WTC11 (cell line): ENCODE measurements around the gene CASR. TPM values are rescaled to one million over a fixed set of nuclear protein-coding genes. Genes with fewer than 3 reads are reported as not detected.

ENCODE experiments used
- ATAC-seq: fragments of 200-7000 bp; cut with Tn5 transposase; 2 replicates; pipeline ENCODE4 v1.10.0; 2021; ENCODE audit warnings: mild to moderate bottlenecking, moderate library complexity
- CTCF ChIA-PET: fragments of 300-600 bp; sonication (Branson Sonifier 250); formaldehyde crosslinking; loops from one replicate; lab custom pipeline; 2021; ENCODE audit warnings: antibody characterized with exemption; lab: Charles Lee
- POLR2A ChIA-PET: fragments of 350-600 bp; sonication (Branson Sonifier 250); formaldehyde crosslinking; loops from one replicate; lab custom pipeline; 2021; ENCODE audit warnings: antibody characterized with exemption; lab: Charles Lee
- DNase-seq: peaks from one replicate; pipeline ENCODE4 v3.0.0; 2021; ENCODE audit warnings: low spot score
- H3K27ac Mint-ChIP-seq: 2 replicates; pipeline ENCODE4 v1.8.0; 2021; ENCODE audit warnings: mixed read lengths
- H3K27me3 Mint-ChIP-seq: 2 replicates; pipeline ENCODE4 v1.8.0; 2021; ENCODE audit warnings: low read depth, mild to moderate bottlenecking, moderate library complexity, mixed read lengths
- H3K36me3 Mint-ChIP-seq: 2 replicates; pipeline ENCODE4 v1.8.0; 2021; ENCODE audit warnings: mixed read lengths
- H3K4me1 Mint-ChIP-seq: 2 replicates; pipeline ENCODE4 v1.8.0; 2022; ENCODE audit warnings: mixed read lengths
- H3K4me3 Mint-ChIP-seq: 2 replicates; pipeline ENCODE4 v1.8.0; 2021; ENCODE audit warnings: mild to moderate bottlenecking, moderate library complexity, mixed read lengths
- H3K9me3 Mint-ChIP-seq: 2 replicates; pipeline ENCODE4 v1.8.0; 2021; ENCODE audit warnings: mixed read lengths
- GRHL2 ChIP-seq: fragments of 250-450 bp; sonication (Bioruptor Pico); IDR thresholded peaks from 2 replicates; pipeline ENCODE4 v1.8.0; 2022; ENCODE audit warnings: mild to moderate bottlenecking, moderate library complexity; ENCODE audit not compliant: insufficient replicate concordance, severe bottlenecking
- IRF2 ChIP-seq: sonication (generic); formaldehyde crosslinking; IDR thresholded peaks from 2 replicates; pipeline ENCODE4 v1.8.0; 2022; ENCODE audit warnings: low read depth, missing genetic modification reagents, borderline replicate concordance
- KAT7 ChIP-seq: sonication (generic); formaldehyde crosslinking; IDR thresholded peaks from 2 replicates; pipeline ENCODE4 v1.8.1; 2023; ENCODE audit warnings: missing genetic modification reagents, mild to moderate bottlenecking, borderline replicate concordance
- NFE2L1 ChIP-seq: sonication (generic); formaldehyde crosslinking; IDR thresholded peaks from 2 replicates; pipeline ENCODE4 v1.8.1; 2023; ENCODE audit warnings: missing genetic modification reagents
- RORB ChIP-seq: fragments of 250-450 bp; sonication (Bioruptor Pico); IDR thresholded peaks from 2 replicates; pipeline ENCODE4 v1.9.0; 2021; ENCODE audit warnings: mild to moderate bottlenecking
- SOX15 ChIP-seq: fragments of 250-450 bp; sonication (Bioruptor Pico); IDR thresholded peaks from 2 replicates; pipeline ENCODE4 v1.9.0; 2021; ENCODE audit warnings: mild to moderate bottlenecking
- ZNF219 ChIP-seq: sonication (generic); formaldehyde crosslinking; IDR thresholded peaks from 2 replicates; pipeline ENCODE4 v1.8.0; 2023; ENCODE audit warnings: missing genetic modification reagents, mild to moderate bottlenecking, borderline replicate concordance
- ZNF423 ChIP-seq: fragments of 250-450 bp; sonication (Bioruptor Pico); IDR thresholded peaks from 2 replicates; pipeline ENCODE4 v2.1.2; 2022; ENCODE audit warnings: mild to moderate bottlenecking, moderate library complexity
- total RNA-seq: library from RNA; stranded (reverse); gene quantifications from 3 replicates; pipeline ENCODE4 v1.2.3, GENCODE V29; 2021
- TF ChIP-seq, protein P1 (sequence below): sonication (generic); formaldehyde crosslinking; IDR thresholded peaks from 2 replicates; pipeline ENCODE4 v1.8.1; 2023; ENCODE audit warnings: mild to moderate bottlenecking, missing genetic modification reagents, borderline replicate concordance
- TF ChIP-seq, protein P2 (sequence below): sonication (generic); formaldehyde crosslinking; IDR thresholded peaks from 2 replicates; pipeline ENCODE4 v1.8.0; 2023; ENCODE audit warnings: missing genetic modification reagents
- TF ChIP-seq, protein P3 (sequence below): fragments of 250-450 bp; sonication (Bioruptor Pico); conservative IDR thresholded peaks from 2 replicates; pipeline ENCODE4 v1.9.0; 2021; ENCODE audit warnings: mild to moderate bottlenecking
- TF ChIP-seq, protein P4 (sequence below): sonication (generic); formaldehyde crosslinking; IDR thresholded peaks from 2 replicates; pipeline ENCODE4 v1.8.1; 2023; ENCODE audit warnings: mild to moderate bottlenecking, missing genetic modification reagents, moderate library complexity
- TF ChIP-seq, protein P5 (sequence below): fragments of 250-450 bp; sonication (Bioruptor Pico); IDR thresholded peaks from 2 replicates; pipeline ENCODE4 v1.9.0; 2021; ENCODE audit warnings: mild to moderate bottlenecking
- TF ChIP-seq, protein P6 (sequence below): sonication (generic); formaldehyde crosslinking; IDR thresholded peaks from 2 replicates; pipeline ENCODE4 v1.8.1; 2022; ENCODE audit warnings: low read depth, mild to moderate bottlenecking, moderate library complexity, missing genetic modification reagents, borderline replicate concordance
- TF ChIP-seq, protein P7 (sequence below): sonication (generic); formaldehyde crosslinking; conservative IDR thresholded peaks from 2 replicates; pipeline ENCODE4 v1.8.1; 2022; ENCODE audit warnings: mild to moderate bottlenecking, missing genetic modification reagents
- TF ChIP-seq, protein P8 (sequence below): sonication (generic); formaldehyde crosslinking; IDR thresholded peaks from 2 replicates; pipeline ENCODE4 v1.8.1; 2023; ENCODE audit warnings: mild to moderate bottlenecking, missing genetic modification reagents
- TF ChIP-seq, protein P9 (sequence below): sonication (generic); formaldehyde crosslinking; IDR thresholded peaks from 2 replicates; pipeline ENCODE4 v1.8.1; 2022; ENCODE audit warnings: missing genetic modification reagents, borderline replicate concordance

Gene CASR
- total RNA-seq, 1 experiment from 2014 or later = 0.24 TPM

DNA sequence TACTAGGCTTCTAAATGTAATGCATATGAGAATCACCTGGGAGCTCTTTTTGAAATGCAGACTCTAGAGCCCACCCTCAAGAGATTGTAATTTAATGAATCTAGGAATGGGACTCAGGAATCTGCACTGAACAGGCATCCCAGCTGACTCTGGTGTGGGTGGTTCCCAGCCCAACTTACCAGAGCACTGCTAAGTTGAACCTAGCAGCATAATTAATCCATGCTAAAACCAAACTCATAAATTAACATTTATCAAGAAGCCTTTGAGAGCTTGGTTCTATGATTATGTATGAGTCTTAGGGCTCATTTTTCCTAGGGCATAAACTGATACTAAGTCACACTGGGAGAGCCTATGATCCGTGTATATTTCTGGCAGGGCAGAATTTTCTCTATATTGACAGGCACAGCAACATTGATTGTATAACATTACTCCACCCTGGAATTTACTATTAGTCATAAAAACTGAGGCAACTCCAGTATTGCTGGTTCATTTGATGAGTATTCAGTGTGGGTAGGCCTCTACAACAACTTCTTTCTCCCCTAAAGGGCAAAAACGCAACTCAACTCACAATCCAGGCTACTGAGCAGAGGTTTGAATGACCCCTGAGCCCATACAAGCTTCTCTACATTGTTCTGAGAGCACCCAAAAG, 130.9 kb downstream of the CASR start (continued):
- TF ChIP-seq, protein P1, sequence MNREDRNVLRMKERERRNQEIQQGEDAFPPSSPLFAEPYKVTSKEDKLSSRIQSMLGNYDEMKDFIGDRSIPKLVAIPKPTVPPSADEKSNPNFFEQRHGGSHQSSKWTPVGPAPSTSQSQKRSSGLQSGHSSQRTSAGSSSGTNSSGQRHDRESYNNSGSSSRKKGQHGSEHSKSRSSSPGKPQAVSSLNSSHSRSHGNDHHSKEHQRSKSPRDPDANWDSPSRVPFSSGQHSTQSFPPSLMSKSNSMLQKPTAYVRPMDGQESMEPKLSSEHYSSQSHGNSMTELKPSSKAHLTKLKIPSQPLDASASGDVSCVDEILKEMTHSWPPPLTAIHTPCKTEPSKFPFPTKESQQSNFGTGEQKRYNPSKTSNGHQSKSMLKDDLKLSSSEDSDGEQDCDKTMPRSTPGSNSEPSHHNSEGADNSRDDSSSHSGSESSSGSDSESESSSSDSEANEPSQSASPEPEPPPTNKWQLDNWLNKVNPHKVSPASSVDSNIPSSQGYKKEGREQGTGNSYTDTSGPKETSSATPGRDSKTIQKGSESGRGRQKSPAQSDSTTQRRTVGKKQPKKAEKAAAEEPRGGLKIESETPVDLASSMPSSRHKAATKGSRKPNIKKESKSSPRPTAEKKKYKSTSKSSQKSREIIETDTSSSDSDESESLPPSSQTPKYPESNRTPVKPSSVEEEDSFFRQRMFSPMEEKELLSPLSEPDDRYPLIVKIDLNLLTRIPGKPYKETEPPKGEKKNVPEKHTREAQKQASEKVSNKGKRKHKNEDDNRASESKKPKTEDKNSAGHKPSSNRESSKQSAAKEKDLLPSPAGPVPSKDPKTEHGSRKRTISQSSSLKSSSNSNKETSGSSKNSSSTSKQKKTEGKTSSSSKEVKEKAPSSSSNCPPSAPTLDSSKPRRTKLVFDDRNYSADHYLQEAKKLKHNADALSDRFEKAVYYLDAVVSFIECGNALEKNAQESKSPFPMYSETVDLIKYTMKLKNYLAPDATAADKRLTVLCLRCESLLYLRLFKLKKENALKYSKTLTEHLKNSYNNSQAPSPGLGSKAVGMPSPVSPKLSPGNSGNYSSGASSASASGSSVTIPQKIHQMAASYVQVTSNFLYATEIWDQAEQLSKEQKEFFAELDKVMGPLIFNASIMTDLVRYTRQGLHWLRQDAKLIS (CRISPR knock-in tag) = no peak
- TF ChIP-seq, all 79 proteins: peak for 0

DNA sequence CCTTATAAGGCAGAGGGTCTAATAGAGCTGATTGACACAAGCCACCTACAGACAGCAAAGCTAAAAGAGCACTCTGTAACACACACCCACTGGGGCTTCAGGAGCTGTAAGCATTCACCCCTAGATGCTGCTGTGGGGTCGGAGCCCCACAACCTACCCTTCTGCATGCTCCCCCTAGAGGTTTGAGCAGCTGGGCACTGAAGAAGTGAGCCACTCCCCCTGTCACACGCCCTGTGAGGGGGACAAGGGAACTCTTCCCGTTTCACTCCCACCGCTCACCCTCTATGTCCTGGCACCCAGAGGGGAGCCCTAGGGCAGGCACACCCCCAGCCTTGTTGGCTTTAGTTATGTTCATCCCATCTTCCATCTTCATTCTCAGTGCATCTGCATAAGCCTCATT, 132.2 kb downstream of the CASR start:
- ATAC-seq (peak; percentile 94), DNase-seq (peak; percentile 56)
- peaks cover 12% of the 10 kb centered on the region for H3K36me3 Mint-ChIP-seq
- CTCF ChIA-PET = interaction anchor here (0.6 to 2.5 kb wide), 11 partner anchors 9 to 620 kb away, joined by 3 to 37 read pairs (median 5); partner anchors contain the start of genes CSTA and FAM162A
- H3K27me3 Mint-ChIP-seq = no peaks in the 10 kb centered on the region; the same call in none of the 2 replicates
- POLR2A ChIA-PET = no interaction called here
- H3K27ac Mint-ChIP-seq = no peak overlapping the region
- H3K4me1 Mint-ChIP-seq = peaks cover 16% of the 10 kb centered on the region
- H3K9me3 Mint-ChIP-seq = peaks cover 28% of the 10 kb centered on the region
- peak overlapping the region; percentile 45 for H3K4me3 Mint-ChIP-seq
- TF ChIP-seq IRF2 (CRISPR knock-in tag) (no peak), GRHL2 (CRISPR knock-in tag) (no peak), NFE2L1 (no peak), SOX15 (no peak), ZNF423 (CRISPR knock-in tag) (no peak), KAT7 (CRISPR knock-in tag) (no peak), ZNF219 (CRISPR knock-in tag) (no peak), RORB (CRISPR knock-in tag) (no peak)
- TF ChIP-seq, protein P2, sequence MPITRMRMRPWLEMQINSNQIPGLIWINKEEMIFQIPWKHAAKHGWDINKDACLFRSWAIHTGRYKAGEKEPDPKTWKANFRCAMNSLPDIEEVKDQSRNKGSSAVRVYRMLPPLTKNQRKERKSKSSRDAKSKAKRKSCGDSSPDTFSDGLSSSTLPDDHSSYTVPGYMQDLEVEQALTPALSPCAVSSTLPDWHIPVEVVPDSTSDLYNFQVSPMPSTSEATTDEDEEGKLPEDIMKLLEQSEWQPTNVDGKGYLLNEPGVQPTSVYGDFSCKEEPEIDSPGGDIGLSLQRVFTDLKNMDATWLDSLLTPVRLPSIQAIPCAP = no peak
- TF ChIP-seq, protein P3, sequence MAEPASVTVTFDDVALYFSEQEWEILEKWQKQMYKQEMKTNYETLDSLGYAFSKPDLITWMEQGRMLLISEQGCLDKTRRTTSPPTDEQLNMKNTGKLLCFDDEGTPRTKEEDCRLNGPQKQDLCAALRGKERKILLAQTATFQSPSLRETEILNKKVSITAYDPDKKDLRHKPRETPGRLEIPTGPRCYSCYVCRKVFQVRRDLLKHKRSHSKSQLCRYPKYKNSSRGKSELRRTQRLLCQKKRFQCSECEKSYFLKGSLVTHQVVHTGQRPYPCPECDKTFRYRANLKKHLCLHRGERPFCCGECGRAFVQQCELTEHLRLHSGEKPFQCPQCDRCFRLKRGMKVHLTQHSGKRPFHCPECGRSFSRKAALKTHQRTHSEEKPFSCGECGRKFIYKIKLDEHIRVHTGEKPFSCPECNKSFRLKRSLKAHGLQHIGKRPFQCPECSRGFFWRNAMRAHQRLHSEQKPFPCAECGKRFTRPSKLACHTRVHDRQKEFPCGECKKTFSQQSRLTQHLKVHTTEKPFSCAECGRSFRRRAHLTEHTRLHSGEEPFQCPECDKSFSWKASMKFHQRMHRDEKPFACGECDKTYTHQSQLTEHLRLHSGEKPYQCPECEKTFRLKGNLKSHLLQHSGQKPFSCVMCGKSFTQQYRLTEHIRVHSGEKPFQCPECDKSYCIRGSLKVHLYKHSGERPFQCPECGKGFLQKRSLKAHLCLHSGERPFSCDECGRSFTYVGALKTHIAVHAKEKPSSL (CRISPR knock-in tag) = no peak
- TF ChIP-seq, protein P4, sequence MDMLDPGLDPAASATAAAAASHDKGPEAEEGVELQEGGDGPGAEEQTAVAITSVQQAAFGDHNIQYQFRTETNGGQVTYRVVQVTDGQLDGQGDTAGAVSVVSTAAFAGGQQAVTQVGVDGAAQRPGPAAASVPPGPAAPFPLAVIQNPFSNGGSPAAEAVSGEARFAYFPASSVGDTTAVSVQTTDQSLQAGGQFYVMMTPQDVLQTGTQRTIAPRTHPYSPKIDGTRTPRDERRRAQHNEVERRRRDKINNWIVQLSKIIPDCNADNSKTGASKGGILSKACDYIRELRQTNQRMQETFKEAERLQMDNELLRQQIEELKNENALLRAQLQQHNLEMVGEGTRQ = no peak
- TF ChIP-seq, protein P5, sequence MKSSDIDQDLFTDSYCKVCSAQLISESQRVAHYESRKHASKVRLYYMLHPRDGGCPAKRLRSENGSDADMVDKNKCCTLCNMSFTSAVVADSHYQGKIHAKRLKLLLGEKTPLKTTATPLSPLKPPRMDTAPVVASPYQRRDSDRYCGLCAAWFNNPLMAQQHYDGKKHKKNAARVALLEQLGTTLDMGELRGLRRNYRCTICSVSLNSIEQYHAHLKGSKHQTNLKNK (CRISPR knock-in tag) = no peak
- TF ChIP-seq, protein P6, sequence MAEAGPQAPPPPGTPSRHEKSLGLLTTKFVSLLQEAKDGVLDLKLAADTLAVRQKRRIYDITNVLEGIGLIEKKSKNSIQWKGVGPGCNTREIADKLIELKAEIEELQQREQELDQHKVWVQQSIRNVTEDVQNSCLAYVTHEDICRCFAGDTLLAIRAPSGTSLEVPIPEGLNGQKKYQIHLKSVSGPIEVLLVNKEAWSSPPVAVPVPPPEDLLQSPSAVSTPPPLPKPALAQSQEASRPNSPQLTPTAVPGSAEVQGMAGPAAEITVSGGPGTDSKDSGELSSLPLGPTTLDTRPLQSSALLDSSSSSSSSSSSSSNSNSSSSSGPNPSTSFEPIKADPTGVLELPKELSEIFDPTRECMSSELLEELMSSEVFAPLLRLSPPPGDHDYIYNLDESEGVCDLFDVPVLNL (CRISPR knock-in tag) = no peak
- TF ChIP-seq, protein P7, sequence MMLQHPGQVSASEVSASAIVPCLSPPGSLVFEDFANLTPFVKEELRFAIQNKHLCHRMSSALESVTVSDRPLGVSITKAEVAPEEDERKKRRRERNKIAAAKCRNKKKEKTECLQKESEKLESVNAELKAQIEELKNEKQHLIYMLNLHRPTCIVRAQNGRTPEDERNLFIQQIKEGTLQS = no peak
- TF ChIP-seq, protein P8, sequence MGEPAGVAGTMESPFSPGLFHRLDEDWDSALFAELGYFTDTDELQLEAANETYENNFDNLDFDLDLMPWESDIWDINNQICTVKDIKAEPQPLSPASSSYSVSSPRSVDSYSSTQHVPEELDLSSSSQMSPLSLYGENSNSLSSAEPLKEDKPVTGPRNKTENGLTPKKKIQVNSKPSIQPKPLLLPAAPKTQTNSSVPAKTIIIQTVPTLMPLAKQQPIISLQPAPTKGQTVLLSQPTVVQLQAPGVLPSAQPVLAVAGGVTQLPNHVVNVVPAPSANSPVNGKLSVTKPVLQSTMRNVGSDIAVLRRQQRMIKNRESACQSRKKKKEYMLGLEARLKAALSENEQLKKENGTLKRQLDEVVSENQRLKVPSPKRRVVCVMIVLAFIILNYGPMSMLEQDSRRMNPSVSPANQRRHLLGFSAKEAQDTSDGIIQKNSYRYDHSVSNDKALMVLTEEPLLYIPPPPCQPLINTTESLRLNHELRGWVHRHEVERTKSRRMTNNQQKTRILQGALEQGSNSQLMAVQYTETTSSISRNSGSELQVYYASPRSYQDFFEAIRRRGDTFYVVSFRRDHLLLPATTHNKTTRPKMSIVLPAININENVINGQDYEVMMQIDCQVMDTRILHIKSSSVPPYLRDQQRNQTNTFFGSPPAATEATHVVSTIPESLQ = no peak
- TF ChIP-seq, protein P9, sequence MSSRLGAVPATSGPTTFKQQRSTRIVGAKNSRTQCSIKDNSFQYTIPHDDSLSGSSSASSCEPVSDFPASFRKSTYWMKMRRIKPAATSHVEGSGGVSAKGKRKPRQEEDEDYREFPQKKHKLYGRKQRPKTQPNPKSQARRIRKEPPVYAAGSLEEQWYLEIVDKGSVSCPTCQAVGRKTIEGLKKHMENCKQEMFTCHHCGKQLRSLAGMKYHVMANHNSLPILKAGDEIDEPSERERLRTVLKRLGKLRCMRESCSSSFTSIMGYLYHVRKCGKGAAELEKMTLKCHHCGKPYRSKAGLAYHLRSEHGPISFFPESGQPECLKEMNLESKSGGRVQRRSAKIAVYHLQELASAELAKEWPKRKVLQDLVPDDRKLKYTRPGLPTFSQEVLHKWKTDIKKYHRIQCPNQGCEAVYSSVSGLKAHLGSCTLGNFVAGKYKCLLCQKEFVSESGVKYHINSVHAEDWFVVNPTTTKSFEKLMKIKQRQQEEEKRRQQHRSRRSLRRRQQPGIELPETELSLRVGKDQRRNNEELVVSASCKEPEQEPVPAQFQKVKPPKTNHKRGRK (CRISPR knock-in tag) = no peak
